Measurements from ENCODE around the gene NUDT6.
"Not testable (repeated sequence)": the region's sequence is repeated elsewhere in the genome, so short reads cannot be mapped to it uniquely, and the experiment has no call there.

The NUDT6 gene

DNA sequence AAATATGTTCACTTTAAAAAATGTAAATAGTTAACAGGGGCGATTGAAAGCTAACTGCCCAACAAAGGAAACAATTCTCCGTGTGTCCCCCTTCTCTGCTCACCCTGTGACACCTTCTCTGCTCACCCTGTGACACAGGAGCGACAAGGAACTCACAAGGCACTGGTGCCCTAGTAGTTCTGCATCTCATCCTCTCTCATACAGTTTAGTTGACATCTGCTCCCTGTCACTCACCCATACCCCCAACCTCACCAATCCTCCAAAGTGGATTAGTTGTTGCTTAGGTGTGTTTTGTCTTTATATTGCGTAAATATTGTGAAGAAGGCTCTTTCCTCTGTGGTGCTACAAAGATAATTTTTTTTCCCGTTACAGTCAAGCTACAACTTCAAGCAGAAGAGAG is 46.4 kb downstream of the NUDT6 start:
- DNase-seq = no peak

GRCh38 chr4:122873821-122874593 is 48.4 kb downstream of the NUDT6 start:
- no peak for DNase-seq

- DNase-seq = no peak
Measured at GRCh38 chr4:122873146-122873545, 49.3 kb downstream of the NUDT6 start.

DNA sequence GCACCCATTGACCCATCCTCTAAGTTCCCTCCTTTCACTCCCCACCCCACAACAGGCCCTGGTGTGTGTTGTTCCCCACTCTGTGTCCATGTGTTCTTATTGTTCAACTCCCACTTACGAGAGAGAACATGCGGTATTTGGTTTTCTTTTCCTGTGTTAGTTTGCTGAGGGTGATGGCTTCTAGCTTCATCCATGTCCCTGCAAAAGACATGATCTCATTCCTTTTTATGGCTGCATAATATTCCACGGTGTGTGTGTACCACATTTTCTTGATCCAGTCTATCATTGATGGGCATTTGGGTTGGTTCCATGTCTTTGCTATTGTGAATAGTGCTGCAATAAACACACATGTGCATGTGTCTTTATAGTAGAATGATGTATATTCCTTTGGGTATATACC is 54.2 kb downstream of the NUDT6 start:
- DNase-seq = not testable (repeated sequence)

DNA sequence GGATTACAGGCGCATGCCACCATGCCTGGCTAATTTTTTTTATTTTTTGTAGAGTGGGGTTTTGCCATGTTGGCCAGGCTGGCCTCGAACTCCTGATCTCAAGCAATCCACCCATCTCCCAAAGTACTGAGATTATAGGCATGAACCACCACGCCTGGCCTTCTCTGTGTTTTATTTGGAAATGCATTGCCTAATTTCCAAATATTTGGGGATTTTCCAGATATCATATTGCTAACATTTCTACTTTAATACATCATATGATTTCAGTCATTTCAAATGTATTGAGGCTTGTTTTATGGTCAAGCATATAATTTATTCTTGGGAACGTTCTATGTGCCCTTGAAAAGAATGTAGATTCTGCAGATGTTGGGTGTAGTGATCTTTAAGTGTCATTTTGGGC is 57.0 kb downstream of the NUDT6 start:
- no peak for DNase-seq

DNA sequence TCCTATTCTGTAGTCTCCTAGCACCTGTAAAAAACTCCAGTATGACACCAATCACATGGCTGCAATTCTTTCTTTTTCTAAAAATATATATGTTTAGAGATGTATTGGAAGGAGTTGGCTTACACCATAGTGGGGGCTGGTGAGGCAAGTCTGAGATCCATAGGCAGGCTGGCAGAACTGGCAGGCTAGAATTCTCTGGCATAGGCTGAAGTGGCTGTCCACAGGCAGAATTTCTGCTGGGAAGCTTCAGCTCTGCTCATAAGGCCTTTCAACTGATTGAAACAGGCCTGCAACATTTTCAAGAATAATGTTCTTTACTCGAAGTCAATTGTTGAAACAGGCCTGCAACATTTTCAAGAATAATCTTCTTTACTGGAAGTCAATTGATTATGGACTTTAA is 58.8 kb downstream of the NUDT6 start:
- DNase-seq = no peak

GRCh38 chr4:122861172-122861943 is 61.0 kb downstream of the NUDT6 start:
- no peak for DNase-seq

DNA sequence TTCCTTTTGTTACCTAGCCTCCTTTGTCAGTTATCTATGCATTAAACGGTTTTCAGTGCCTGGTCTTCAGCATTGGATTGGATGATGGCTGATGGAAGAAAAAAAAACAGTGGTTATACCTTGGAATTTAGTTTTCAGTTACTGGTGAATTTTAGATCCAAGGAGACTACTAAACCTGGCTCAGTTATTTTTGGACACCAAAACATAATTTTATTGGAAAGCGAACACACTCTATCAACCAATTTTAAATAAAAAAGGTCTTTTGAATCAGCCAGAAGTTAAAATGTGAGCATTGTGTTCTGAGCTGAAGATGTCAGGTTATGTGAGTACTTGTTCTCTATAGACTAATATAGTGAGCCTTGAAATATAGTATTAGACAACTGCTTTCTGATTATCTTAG is 63.7 kb downstream of the NUDT6 start:
- DNase-seq = no peak

- no peak for DNase-seq
Measured at GRCh38 chr4:122857160-122857559, 65.2 kb downstream of the NUDT6 start.

DNA sequence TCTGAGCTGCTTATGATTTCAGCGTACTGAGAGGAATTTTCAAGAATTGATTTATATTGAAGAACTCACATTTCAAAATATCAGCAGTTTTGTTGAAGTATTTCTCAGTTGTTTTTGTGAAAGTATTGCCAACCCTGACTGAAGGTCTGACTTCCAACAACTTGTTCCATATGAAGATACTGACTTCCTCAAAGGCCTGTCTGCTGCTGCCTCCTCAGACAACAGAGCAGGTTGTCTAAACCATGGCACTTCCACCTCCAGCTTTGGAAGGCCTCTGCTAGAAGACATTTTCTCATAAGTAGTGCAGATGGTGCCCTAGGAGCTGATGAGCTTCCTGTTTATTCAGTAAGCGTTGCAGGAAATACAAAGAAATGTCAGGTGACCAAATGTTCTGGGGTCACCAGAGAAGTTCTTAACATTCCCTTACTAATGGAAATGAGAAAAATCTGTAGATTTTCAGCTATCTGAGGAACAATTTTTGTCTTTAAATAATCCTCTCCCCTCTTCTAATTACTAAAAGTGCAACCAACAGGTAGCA is 67.0 kb downstream of the NUDT6 start:
- no peak for DNase-seq

DNA sequence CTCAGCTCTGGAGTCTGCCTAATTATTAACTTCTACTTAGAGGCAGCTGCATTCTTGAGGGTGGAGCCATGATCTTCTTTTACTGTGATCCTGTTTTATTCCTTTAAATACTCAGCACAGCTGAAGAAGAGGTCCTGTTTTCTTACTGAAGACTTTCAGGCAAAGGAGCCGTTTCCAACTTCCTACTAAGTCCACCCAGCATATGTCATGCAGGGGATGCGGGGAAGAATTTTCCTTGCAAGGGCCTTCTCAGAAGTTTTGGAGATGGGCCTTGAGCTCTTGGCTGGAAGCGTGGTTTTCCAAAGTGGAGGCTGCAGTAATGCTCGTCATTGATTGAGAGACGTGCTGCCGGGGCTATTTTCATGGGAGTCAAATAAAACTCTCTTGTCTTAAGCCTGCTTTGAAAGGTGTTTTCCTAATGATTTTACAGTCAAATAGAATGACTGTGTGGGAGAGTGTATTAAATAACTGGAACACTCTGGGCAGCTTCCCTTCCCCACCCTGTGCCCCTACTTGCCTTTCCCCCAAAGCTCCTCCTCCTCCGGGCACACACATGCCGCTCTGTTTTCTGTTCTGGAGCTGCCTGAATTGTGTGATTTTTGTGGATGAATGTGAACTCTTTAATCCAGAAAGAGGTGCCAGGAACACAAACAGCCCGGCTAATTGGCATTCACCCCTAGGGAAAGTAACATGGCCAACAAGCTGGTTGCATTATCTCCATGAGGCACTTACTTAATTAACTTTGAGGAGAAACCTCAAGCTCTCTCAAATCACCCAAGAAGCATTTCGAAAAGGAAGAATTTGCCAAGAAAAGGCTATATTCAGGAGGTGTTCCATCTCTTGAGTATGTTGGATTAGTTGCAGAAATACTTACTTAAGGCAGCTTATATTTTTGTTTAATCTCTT is 67.7 kb downstream of the NUDT6 start:
- no peak for DNase-seq

- DNase-seq = no peak
Measured at GRCh38 chr4:122851568-122851967, 70.8 kb downstream of the NUDT6 start.

DNA sequence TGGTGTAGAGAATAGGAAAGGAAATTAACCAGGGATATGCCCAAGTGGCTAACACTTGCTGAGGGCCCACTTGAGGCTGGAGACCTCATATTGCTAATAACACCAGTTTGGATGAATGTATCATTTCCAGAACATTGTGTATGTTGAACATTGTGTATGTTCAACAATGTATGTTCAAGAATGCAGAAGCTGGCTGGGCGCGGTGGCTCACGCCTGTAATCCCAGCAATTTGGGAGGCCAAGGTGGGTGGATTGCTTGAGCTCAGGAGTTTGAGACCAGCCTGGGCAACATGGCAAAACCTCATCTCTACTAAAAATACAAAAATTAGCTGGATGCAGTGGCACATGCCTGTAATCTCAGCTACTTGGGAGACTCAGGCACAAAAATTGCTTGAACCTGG is 72.6 kb downstream of the NUDT6 start:
- not testable (repeated sequence) for DNase-seq

DNA sequence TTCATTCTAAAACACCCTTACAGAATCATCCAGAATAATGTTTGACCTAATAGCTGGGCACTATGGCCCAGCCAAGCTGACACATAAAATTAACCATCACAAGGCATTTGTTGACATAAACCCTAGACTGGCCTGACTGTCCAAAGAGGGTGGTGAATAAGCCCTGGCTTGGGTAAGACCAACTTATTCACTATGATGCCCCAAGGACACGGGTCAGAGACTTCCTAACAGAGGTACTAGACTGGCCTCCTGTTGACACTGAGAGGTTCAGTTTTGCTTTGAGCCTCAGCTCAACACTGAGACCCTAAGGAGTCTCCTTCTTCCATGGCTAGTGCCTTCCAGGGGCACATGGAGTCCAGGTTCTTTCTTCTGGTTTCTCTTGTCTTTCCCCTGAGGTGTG is 74.5 kb downstream of the NUDT6 start:
- no peak for DNase-seq

- no peak for DNase-seq
Measured at GRCh38 chr4:122845760-122846159, 76.6 kb downstream of the NUDT6 start.

- no peak for DNase-seq
Measured at GRCh38 chr4:122845066-122845465, 77.3 kb downstream of the NUDT6 start.

DNA sequence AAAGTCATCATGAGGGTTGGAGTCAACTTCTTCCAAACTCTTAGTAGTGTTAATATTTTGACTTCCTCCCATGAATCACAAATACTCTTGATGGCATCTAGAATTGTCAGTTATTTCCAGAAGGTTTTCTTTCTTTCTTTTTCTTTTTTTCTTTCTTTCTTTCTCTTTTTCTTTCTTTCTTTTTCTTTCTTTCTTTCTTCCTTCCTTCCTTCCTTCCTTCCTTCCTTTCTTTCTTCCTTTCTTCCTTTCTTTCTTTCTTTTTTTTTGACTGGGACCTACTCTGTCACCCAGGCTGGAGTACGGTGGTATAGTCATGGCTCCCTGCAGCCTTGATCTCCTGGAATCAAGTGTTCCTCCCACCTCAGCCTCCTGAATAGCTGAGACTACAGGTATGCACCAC is 78.0 kb downstream of the NUDT6 start:
- DNase-seq = not testable (repeated sequence)

GRCh38 chr4:122842984-122843531 is 79.3 kb downstream of the NUDT6 start:
- no peak for DNase-seq

All from central memory CD4-positive, alpha-beta T cell (primary cell).